Activated CD4-positive, CD25-positive, alpha-beta regulatory T cell treated with anti-CD3 and anti-CD28 coated beads, Interleukin-2, amount 50 U/mL, for 24 hours (primary cell): ENCODE data around the gene MAP1LC3B2.

Experiments used
- ATAC-seq, 2 donors: fragments of 150-1000 bp; cut with Tn5 transposase; one replicate each; pipeline ENCODE4 v1.10.0; 2021; ENCODE audit warnings: mild to moderate bottlenecking in 1 of 2, moderate library complexity in 1 of 2

Gene MAP1LC3B2

DNA sequence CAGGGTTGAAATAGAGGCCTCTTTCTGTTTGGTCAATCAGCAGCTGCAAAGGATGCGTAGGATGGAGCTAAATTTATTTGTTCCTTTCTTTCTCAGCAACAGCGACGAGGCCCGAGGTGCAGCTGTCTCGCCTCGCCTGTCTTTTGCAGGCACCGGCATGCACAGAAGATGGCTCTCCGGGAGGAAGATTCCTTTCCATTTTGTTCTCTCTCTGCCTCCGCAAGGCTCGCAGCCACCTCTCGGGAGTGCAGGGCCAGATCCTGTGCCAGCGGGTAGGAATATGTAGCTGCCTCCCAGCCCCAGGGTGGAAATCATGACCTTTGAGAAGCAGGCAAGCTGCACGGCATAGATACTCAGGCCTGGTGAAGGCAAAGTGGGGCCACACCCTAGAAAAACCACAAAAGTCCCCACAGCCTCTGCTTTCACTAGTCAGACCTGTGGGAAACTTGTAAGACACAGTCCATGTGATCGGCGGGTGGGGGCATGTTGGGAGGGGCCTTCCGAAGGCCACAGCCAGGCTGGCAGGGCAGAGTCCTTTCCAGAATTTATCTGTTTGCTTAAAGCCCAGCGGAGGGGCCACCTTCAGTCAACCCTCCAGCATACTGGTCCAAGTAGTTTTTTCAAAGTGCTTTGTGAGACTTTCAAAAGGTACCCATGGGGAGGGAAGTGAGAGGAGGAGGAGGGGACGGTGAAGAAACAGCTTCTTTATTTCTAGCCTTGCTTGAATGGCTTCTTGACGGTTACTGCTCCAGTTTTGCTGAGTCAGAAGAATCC is at the start of gene MAP1LC3B2:
Gene MAP1LC3B2 (plus strand): TSS at position 220 of the 774 bp plus-strand sequence. CDS start 16,562 bp downstream, outside the sequence.
- ATAC-seq, result peak; percentile 83

DNA sequence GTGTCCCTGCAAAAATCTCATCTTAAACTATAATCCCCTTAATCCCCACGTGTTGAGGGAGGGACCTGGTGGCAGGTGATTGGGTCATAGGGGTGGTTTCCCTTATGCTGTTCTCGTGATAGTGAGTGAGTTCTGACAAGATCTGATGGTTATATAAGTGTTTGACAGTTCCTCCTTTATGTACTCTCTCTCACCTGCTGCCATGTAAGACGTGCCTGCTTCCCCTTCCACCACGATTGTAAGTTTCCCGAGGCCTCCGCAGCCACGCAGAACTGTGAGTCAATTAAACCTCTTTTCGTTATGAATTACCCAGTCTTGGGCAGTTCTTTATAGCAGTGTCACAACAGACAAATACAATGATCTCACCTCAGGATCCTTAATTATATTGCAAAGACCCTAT is 45.2 kb upstream of the MAP1LC3B2 start:
- no peak for ATAC-seq

GRCh38 chr12:116515684-116516083 is 43.5 kb upstream of the MAP1LC3B2 start:
- no peak for ATAC-seq

- ATAC-seq, result no peak
Observed at GRCh38 chr12:116516657-116517056, 42.5 kb upstream of the MAP1LC3B2 start.

DNA sequence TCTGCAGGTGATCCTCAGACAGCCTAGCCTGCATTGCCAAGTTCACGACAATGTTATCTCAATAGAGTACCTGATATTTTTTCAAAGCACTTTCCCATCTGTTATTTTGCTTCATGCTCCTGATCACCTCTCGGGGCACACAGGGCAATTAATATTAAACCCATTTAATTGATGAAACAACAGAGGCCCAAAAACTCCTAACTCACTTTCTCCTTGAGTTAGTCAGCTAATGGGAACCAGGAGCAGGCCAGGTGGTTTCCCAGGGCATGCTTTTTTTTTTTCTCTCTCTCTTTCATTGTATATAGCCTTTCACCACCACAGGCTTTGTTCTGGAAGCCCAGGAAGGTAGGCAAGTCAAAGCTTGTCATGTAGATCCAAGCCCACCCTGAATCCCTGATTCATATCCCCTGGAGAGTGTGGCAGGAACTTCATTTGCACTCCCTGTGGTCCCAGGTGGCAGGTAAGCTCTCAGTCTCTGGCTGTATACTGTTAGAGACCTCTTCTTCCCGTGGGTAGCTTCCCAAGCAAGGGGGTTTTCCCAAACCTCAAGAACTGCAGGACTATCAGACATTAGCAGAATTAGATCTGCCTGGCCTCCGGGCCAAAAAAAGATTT is 41.6 kb upstream of the MAP1LC3B2 start:
- ATAC-seq, result no peak

DNA sequence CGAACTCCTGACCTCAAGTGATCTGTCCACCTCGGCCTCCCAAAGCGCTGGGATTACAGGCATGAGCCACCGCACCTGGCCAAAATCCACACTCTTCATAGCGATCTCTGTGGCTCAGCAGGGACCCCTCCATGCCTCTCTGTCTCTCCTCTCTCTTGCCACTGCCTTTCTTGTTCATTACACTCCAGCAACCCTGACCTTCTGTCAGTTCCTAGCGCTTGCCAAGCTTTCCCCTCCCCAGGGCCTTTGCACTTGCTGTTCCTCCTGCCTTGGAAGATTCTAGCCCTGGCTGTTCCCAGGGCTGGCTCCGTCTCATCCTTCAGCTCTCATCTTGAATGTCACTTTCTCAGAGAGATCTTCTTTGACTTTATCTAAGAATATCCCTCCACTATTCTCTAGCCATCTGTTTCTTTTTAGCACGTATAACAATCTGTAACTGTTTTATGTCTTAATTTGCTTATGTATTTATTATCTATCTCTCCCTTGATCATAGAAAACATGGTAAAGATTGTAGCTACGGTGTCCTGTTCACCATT is 38.9 kb upstream of the MAP1LC3B2 start:
- ATAC-seq, result no peak

DNA sequence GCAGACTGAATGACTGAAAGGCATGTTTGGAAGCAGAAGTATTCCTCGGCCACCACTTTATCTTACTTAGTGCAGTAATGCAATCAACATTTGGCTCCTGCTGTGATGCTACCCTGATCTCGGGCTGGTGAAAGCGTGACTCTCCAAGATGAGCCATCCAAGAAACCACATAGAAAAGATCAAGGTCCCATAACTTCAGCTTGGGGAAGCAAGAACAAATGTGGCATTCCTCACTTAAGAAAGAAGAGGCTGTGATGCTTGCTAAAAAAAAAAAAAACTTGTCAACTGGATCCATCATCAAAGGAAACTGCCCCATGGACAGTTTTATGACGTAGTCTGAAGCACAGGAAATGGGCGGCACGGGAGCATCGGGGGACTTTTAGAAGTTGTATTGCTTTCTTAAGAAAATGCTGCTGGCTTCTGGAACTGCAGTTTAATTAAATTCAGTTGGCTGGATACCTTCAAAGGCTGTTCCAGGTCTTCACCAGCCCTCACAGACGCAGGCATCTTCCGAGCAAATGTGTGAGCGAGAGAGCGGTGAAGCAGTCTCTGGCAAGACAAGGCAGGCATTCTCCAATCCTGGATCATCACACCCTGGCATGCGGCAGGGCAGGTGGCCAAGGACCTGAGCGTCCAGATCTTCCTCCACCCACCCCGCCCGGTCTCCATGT is 38.2 kb upstream of the MAP1LC3B2 start:
- ATAC-seq, result no peak

DNA sequence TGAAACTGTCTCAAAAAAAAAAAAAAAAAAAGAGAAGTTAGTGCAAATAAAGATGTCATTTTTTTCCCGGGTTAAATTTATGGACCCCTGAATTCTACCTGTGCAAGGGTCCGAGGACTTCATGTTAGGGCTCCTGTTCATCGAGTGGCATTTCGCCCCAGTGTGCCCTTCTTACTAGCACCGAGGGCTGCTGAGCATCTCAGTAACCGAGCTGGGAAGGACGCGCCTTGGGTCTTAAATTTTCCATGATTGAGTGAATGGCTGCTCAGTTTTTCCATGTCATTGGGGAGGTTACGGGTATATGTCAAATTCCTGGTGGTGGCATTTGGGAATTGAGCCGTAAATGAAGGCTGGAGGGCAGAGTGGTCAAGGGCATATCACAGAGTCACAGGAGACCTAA is 34.9 kb upstream of the MAP1LC3B2 start:
- no peak for ATAC-seq

GRCh38 chr12:116524964-116525379 is 34.2 kb upstream of the MAP1LC3B2 start:
- no peak for ATAC-seq

DNA sequence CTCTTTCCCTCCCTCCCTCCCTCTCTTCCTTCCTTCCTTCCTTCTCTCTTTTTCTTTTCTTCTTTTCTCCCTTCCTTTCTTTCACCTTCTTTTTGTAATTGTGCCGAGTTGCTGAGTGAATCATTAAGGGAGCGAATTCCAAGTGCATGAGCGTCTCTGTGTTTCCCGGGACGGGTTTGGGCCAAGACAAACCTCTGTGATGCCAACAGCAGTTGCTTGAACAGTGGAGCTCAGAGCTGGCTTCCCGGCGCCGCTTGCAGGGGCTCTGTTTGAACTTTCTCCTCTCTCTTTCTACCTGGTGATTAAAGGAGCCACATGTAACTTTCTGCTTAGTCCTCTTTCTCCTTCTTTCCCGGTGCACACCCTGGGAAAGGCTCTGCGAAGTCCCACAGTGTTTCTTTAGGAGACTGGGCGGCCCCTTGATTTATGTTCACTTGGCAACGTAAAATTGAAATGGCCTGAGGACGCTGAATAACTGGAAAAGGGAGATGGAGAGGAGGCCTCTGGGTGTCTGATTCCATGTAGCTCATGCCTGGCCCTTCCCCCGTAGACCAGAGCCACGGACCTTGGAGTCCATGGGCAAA is 33.7 kb upstream of the MAP1LC3B2 start:
- ATAC-seq, result no peak

- no peak for ATAC-seq
Observed at GRCh38 chr12:116528065-116528464, 31.1 kb upstream of the MAP1LC3B2 start.

DNA sequence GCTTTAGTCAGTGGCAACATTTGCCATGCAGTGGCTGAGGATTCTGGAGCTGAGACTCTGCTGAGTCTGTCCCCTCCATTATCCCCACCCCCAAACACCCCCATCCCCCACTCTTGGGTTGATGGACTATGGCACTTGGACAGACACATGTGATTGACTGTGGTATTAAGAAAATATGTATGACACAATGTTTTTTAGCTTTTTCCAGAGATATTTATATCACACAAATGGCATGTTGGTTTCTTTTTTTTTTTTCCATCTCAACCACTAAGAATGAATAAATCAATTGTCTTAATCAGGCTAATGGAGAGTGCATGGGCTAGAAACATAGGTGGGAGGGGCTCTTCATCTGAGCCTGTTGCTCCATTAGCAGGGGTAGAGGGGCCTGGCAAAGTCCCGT is 30.7 kb upstream of the MAP1LC3B2 start:
- no peak for ATAC-seq

- ATAC-seq, result no peak
Observed at GRCh38 chr12:116529048-116529447, 30.1 kb upstream of the MAP1LC3B2 start.

DNA sequence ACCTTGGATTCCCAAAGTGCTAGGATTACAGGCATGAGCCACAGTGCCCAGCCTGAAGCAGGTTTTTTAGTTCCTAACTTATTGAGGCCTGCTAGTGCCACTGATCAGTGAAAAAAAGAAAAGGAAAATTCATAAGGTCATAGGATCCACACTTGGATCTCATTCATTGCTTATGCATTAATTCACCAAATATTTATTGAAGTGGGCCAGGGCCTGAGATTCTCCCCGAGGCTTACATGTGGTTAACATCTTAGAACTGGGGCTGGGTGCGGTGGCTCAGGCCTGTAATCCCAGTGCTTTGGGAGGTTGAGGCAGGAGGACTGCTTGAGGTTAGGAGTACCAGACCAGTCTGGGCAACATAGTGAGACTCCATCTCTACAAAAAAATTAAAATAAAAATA is 29.5 kb upstream of the MAP1LC3B2 start:
- ATAC-seq, result no peak

- no peak for ATAC-seq
Observed at GRCh38 chr12:116532428-116532827, 26.8 kb upstream of the MAP1LC3B2 start.

DNA sequence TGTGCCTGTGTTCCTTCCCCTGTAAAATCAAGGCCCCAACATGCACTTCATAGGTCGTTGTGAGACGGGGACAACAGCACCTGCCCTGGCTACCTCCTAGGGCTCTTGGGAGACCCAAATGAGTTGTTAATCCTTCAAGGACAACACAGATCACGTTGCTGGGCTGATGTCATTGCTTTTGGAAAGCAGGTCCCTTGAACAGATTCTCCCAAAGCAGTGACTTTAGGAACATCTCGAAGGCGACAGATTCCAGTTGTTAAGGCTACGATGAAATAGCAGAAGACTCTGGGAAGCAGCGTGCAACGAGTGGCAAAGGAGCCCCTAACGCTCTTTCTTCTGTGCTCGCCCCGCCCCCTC is 26.2 kb upstream of the MAP1LC3B2 start:
- ATAC-seq, result no peak

GRCh38 chr12:116533343-116534251 is 25.6 kb upstream of the MAP1LC3B2 start:
- ATAC-seq, result peak; percentile 76 to 77

DNA sequence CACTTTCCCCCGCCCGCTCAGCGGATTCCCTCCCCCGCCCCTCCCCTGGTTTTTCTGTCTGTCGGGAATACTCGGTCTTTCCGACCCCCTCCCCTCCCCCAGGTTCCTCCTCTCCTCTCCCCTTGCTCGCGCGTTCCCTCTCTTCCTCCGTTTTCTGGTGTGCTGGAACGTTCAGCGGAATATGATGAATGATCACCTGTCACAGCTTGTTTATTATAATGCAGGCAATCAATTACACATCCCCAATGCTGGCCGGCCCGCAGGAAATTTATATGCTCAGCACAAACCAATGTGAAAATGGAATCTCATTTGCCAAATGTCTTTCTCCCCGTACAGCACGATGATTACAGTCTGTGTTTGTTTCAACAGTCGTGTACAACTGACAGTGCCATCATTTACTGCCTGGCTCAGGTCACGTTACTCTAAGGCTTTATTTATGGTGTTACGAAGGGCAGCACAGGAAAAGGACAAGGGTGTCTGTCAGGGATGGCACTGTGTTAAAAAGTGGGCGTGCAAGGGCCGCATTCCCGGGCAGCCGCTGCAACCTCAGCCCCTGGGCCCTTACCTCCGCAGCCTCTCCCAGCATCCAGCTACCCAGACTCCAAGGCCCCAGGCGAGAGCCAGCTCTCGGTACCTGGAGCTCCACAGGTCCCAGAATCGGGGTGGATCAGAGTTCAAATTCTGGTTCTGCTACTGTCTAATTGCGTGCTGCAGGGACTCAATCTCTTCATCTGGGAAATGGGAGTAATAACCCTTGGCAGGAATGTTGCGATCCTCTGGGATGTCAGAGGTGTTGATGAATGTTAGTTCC is 24.7 kb upstream of the MAP1LC3B2 start:
- ATAC-seq, result no peak

- ATAC-seq, result no peak
Observed at GRCh38 chr12:116535241-116535640, 23.9 kb upstream of the MAP1LC3B2 start.

GRCh38 chr12:116537101-116537904 is 21.9 kb upstream of the MAP1LC3B2 start:
- peak in 1 of 2 donors; percentile 46 for ATAC-seq
